ENCODE data around the gene NR0B2. TPM values are rescaled to one million over a fixed set of nuclear protein-coding genes. Genes with fewer than 3 reads are reported as not detected.

Gene NR0B2, protein sequence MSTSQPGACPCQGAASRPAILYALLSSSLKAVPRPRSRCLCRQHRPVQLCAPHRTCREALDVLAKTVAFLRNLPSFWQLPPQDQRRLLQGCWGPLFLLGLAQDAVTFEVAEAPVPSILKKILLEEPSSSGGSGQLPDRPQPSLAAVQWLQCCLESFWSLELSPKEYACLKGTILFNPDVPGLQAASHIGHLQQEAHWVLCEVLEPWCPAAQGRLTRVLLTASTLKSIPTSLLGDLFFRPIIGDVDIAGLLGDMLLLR
- not detected for total RNA-seq
- 1 to 10 TPM in 1 of 8 donors, under 1 TPM in 3, not detected in 4; 0.11 to 4.5 (median 0.38) TPM for polyA plus RNA-seq (ENCODE audit: insufficient read depth in 1 of 8, insufficient read length in 8 of 8, low replicate concordance in 1 of 8)
- long read RNA-seq, donor 1: 0 reads
- long read RNA-seq, donor 2: 0 reads
- long read RNA-seq, donor 3, partial matches to known transcripts: 152 of 152 reads
- long read RNA-seq, donor 3, other reads (novel, unspliced or antisense): 0 of 152 reads
- long read RNA-seq, donor 4: 0 reads
- long read RNA-seq, donor 5: 0 reads
- long read RNA-seq, donor 6: 0 reads
- long read RNA-seq, donor 7: 0 reads
- long read RNA-seq, donor 8: 0 reads
- long read RNA-seq, donor 9: 0 reads
- long read RNA-seq, donor 10: 0 reads
- long read RNA-seq, donor 11: 0 reads

GRCh38 chr1:26913754-26914619 lies at the start of gene NR0B2:
Gene NR0B2, minus strand, starts transcription at chr1:26913975. Its CDS starts 35 bp downstream, at chr1:26913940.
- Histone ChIP-seq H3K4me3 (ENCODE audit: low read length) (no peak within 1 kb of the TSS), H3K27me3 (ENCODE audit: control insufficient read depth, insufficient read depth, low read length) (peaks cover 6% of the 10 kb centered on the region), H3K36me3 (ENCODE audit: control insufficient read depth, insufficient read depth, low read length) (no peaks in the 10 kb centered on the region), H3K4me1 (ENCODE audit: control insufficient read depth, insufficient read depth, low read length) (no peaks in the 10 kb centered on the region), H3K9me3 (replicated peaks; ENCODE audit: control insufficient read depth, low read depth, low read length) (no peaks in the 10 kb centered on the region), H3K27ac (ENCODE audit: low read length) (no peak within 1 kb of the TSS)
- DNase-seq: no peak
- WGBS (ENCODE audit: insufficient coverage): 80% methylated on average over 14 of the region's 16 CpGs

DNA sequence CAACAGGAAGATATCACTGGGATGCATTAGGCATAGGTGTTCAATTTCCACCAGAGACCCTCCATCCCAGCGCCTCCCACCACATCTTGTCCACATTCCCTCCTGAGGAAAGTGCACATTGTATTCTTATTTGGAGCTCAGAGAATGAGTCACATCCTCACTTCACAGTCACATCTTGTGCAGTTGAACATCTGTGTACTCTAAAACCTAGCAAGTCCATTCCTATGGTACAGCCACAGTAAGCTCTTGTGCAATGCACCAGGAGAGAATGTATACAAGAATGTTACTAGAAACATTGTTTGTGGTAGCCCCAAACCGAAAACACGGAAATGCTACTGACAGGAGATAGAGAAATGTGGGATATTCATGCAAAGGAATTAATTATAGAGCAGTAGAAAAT lies 48.1 kb upstream of the NR0B2 start:
- no peaks in the 10 kb centered on the region for H3K36me3 ChIP-seq (ENCODE audit: control insufficient read depth, insufficient read depth, low read length)
- H3K4me3 ChIP-seq (ENCODE audit: low read length): no peak overlapping the region
- DNase-seq: no peak
- H3K27me3 ChIP-seq (ENCODE audit: control insufficient read depth, insufficient read depth, low read length): peaks cover 60% of the 10 kb centered on the region
- H3K27ac ChIP-seq (ENCODE audit: low read length): no peak overlapping the region
- 71% methylated on average over 2 of the region's 3 CpGs for WGBS (ENCODE audit: insufficient coverage)
- no peaks in the 10 kb centered on the region for H3K9me3 ChIP-seq (replicated peaks; ENCODE audit: control insufficient read depth, low read depth, low read length)
- peaks cover 4% of the 10 kb centered on the region for H3K4me1 ChIP-seq (ENCODE audit: control insufficient read depth, insufficient read depth, low read length)

DNA sequence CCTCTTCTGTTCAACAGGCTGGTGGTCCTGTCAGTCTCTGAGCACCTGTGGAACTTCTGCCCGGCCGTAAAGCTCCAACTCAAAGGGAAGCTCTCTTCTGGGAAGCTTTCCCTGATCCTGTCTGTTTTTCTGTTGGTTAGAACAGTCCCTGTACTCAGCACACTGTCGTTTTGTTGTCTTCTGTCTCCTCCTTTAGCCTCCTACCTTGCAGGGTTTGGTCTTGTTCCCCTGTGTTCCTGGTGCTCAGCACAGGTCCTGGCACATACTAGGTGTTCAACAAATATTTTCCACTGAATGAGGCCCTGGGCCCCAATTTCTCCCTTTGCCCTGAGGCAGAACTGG lies 46.8 kb upstream of the NR0B2 start:
- DNase-seq: no peak
- Histone ChIP-seq H3K36me3 (ENCODE audit: control insufficient read depth, insufficient read depth, low read length) (no peaks in the 10 kb centered on the region), H3K27me3 (ENCODE audit: control insufficient read depth, insufficient read depth, low read length) (peaks cover 57% of the 10 kb centered on the region), H3K9me3 (replicated peaks; ENCODE audit: control insufficient read depth, low read depth, low read length) (peaks cover 3% of the 10 kb centered on the region), H3K4me3 (ENCODE audit: low read length) (no peak overlapping the region), H3K27ac (ENCODE audit: low read length) (no peak overlapping the region), H3K4me1 (ENCODE audit: control insufficient read depth, insufficient read depth, low read length) (peaks cover 4% of the 10 kb centered on the region)
- WGBS (ENCODE audit: insufficient coverage): 3% methylated on average over 3 of the region's 3 CpGs

- peaks cover 4% of the 10 kb centered on the region for H3K4me1 ChIP-seq (ENCODE audit: control insufficient read depth, insufficient read depth, low read length)
- no peak within 1 kb of the TSS for H3K4me3 ChIP-seq (ENCODE audit: low read length)
- no peaks in the 10 kb centered on the region for H3K36me3 ChIP-seq (ENCODE audit: control insufficient read depth, insufficient read depth, low read length)
- peaks cover 3% of the 10 kb centered on the region for H3K9me3 ChIP-seq (replicated peaks; ENCODE audit: control insufficient read depth, low read depth, low read length)
- peaks cover 57% of the 10 kb centered on the region for H3K27me3 ChIP-seq (ENCODE audit: control insufficient read depth, insufficient read depth, low read length)
- under 1% methylated on average over 85 of the region's 86 CpGs for WGBS (ENCODE audit: insufficient coverage)
- no peak for DNase-seq
- no peak within 1 kb of the TSS for H3K27ac ChIP-seq (ENCODE audit: low read length)
Observed at GRCh38 chr1:26959722-26960624, 46.2 kb upstream of the NR0B2 start, which contains the start of gene KDF1. Gene KDF1, minus strand, starts transcription at chr1:26960468. Its CDS starts 8,088 bp downstream, at chr1:26952380.

GRCh38 chr1:26959270-26959669 lies 45.5 kb upstream of the NR0B2 start:
- 0% methylated on average over 3 of the region's 13 CpGs for WGBS (ENCODE audit: insufficient coverage)

DNA sequence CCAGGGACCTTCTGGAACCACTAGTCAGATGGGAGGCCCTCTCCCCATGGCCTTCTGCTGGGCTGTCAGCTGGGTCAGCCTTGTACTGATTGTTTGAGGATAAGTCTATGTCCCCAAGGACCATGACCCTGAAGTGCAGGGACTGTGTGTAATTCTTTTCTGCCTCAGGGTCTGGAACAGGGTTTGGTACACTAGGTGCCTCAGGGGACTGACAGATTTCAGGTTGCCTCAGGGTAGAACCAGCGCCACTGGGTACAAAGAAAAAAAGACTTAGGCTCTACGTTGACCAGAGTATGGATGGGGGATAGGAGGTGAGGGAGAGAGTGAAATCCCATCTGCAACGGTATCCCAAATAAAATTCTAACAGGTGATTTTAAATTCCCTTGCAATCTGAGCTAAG lies 43.5 kb upstream of the NR0B2 start:
- Histone ChIP-seq H3K4me3 (ENCODE audit: low read length) (no peak overlapping the region), H3K27me3 (ENCODE audit: control insufficient read depth, insufficient read depth, low read length) (peaks cover 48% of the 10 kb centered on the region), H3K27ac (ENCODE audit: low read length) (no peak overlapping the region), H3K36me3 (ENCODE audit: control insufficient read depth, insufficient read depth, low read length) (no peaks in the 10 kb centered on the region), H3K9me3 (replicated peaks; ENCODE audit: control insufficient read depth, low read depth, low read length) (peaks cover 3% of the 10 kb centered on the region), H3K4me1 (ENCODE audit: control insufficient read depth, insufficient read depth, low read length) (peaks cover 4% of the 10 kb centered on the region)
- no CpG with 5 or more reads among the region's 3 CpGs for WGBS (ENCODE audit: insufficient coverage)
- DNase-seq: no peak

More at GRCh38 chr1:26959270-26959669, 45.5 kb upstream of the NR0B2 start:
- no peak overlapping the region for H3K4me3 ChIP-seq (ENCODE audit: low read length)
- no peak for DNase-seq
- H3K9me3 ChIP-seq (replicated peaks; ENCODE audit: control insufficient read depth, low read depth, low read length): peaks cover 3% of the 10 kb centered on the region
- H3K27ac ChIP-seq (ENCODE audit: low read length): no peak overlapping the region
- H3K4me1 ChIP-seq (ENCODE audit: control insufficient read depth, insufficient read depth, low read length): peaks cover 4% of the 10 kb centered on the region
- no peaks in the 10 kb centered on the region for H3K36me3 ChIP-seq (ENCODE audit: control insufficient read depth, insufficient read depth, low read length)
- H3K27me3 ChIP-seq (ENCODE audit: control insufficient read depth, insufficient read depth, low read length): peaks cover 57% of the 10 kb centered on the region

GRCh38 chr1:26956321-26956720 lies 42.5 kb upstream of the NR0B2 start:
- Histone ChIP-seq H3K4me3 (ENCODE audit: low read length) (no peak overlapping the region), H3K36me3 (ENCODE audit: control insufficient read depth, insufficient read depth, low read length) (no peaks in the 10 kb centered on the region), H3K9me3 (replicated peaks; ENCODE audit: control insufficient read depth, low read depth, low read length) (peaks cover 3% of the 10 kb centered on the region), H3K27me3 (ENCODE audit: control insufficient read depth, insufficient read depth, low read length) (peaks cover 43% of the 10 kb centered on the region), H3K4me1 (ENCODE audit: control insufficient read depth, insufficient read depth, low read length) (peaks cover 4% of the 10 kb centered on the region), H3K27ac (ENCODE audit: low read length) (no peak overlapping the region)
- no peak for DNase-seq
- WGBS (ENCODE audit: insufficient coverage): no CpG with 5 or more reads among the region's 3 CpGs

DNA sequence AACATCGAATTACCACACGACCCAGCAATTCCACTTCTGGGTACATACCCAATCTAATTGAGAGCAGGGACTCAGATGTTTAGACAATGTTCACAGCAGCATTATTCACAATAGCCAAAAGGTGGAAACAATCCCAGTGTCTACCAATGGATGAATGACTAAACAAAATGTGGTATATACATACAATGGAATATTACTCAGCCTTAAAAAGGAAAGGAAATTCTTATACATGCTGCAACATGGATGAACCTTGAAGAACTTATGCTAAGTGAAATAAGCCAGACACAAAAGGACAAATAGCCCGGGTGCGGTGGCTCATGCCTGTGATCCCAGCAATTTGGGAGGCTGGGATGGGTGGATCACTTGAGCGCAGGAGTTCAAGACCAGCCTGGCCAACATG lies 39.6 kb upstream of the NR0B2 start:
- H3K9me3 ChIP-seq (replicated peaks; ENCODE audit: control insufficient read depth, low read depth, low read length): peaks cover 3% of the 10 kb centered on the region
- WGBS (ENCODE audit: insufficient coverage): 100% methylated on average over 3 of the region's 5 CpGs

GRCh38 chr1:26951821-26952497 lies 38.2 kb upstream of the NR0B2 start:
- no peak overlapping the region for H3K4me3 ChIP-seq (ENCODE audit: low read length)
- no peaks in the 10 kb centered on the region for H3K4me1 ChIP-seq (ENCODE audit: control insufficient read depth, insufficient read depth, low read length)
- DNase-seq: no peak
- peaks cover 3% of the 10 kb centered on the region for H3K9me3 ChIP-seq (replicated peaks; ENCODE audit: control insufficient read depth, low read depth, low read length)
- WGBS (ENCODE audit: insufficient coverage): 83% methylated on average over 21 of the region's 24 CpGs
- peaks cover 2% of the 10 kb centered on the region for H3K27me3 ChIP-seq (ENCODE audit: control insufficient read depth, insufficient read depth, low read length)
- H3K36me3 ChIP-seq (ENCODE audit: control insufficient read depth, insufficient read depth, low read length): peaks cover 3% of the 10 kb centered on the region
- H3K27ac ChIP-seq (ENCODE audit: low read length): no peak overlapping the region

More for the DNA sequence above, 39.6 kb upstream of the NR0B2 start:
- H3K36me3 ChIP-seq (ENCODE audit: control insufficient read depth, insufficient read depth, low read length): no peaks in the 10 kb centered on the region
- no peak overlapping the region for H3K4me3 ChIP-seq (ENCODE audit: low read length)
- H3K4me1 ChIP-seq (ENCODE audit: control insufficient read depth, insufficient read depth, low read length): no peaks in the 10 kb centered on the region
- no peak overlapping the region for H3K27ac ChIP-seq (ENCODE audit: low read length)
- no peak for DNase-seq
- H3K27me3 ChIP-seq (ENCODE audit: control insufficient read depth, insufficient read depth, low read length): peaks cover 13% of the 10 kb centered on the region
